ENCODE data around the gene CPVL. TPM values are rescaled to one million over a fixed set of nuclear protein-coding genes. Genes with fewer than 3 reads are reported as not detected.

The CPVL gene
- total and polyA plus RNA-seq, 2 of the 4 experiments (the other 2 are of a cell fraction), result not detected

DNA sequence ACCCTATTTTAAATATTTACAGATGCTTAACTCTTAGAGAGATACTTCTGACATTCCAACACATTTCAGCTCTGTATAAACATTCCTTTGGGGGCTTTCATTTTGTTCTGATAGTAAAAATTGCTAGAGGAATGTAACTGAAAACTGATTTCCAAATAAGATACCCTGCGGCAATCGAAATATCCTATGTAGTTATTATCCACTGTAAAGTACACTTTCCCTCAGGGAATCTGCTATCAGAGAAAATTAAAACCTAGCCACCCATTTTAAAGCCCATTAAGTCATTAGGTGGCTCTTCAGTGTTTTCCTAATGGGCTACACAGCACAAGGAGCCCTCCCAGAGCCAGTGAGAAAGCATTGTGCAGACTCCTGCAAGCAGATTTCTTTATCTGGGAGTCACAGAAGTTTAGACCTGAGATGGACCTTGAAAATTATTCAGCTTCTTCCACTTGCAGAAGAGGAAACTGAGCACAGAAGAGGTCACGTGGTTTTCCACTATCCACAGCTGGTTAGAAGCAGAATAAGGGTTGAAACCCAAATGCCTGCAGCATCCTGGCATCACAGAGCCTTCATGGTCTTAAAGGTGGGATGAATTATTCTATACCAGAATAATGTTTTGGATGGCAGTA, 12.6 kb upstream of the CPVL start:
- no peaks in the 10 kb centered on the region for H3K9me1 ChIP-seq (ENCODE audit: insufficient read depth, low read length)
- in situ Hi-C loops (cut with MboI; ENCODE audit: low sequenced_read_pairs), result no loop called here
- H3K4me2 ChIP-seq (ENCODE audit: low read depth, low read length), result no peak overlapping the region
- no peak overlapping the region for H3K4ac ChIP-seq (ENCODE audit: low read depth, low read length)
- H3K27ac ChIP-seq (ENCODE audit: insufficient read depth, low read length), result no peak overlapping the region
- H2BK20ac ChIP-seq (ENCODE audit: low read depth, low read length), result no peak overlapping the region
- intact Hi-C loops (cut with micrococcal nuclease), result no loop called here
- H4K5ac ChIP-seq (ENCODE audit: low read depth, low read length), result no peak overlapping the region
- no TSS peak for BruUV-seq (replicated peaks)
- H2BK120ac ChIP-seq (ENCODE audit: low read depth, low read length), result no peak overlapping the region
- ATAC-seq (ENCODE audit: low read depth) (no peak), DNase-seq (no peak)
- H4K20me1 ChIP-seq (ENCODE audit: insufficient read depth, low read length), result no peaks in the 10 kb centered on the region
- no peak overlapping the region for H4K91ac ChIP-seq (ENCODE audit: insufficient read depth, low read depth, low read length)
- no peak overlapping the region for H3K23ac ChIP-seq (ENCODE audit: low read depth, low read length)
- CTCF ChIA-PET, result no interaction called here
- POLR2A ChIA-PET (ENCODE audit: unreplicated experiment), result no interaction called here
- H3K18ac ChIP-seq (ENCODE audit: low read depth, low read length), result no peak overlapping the region
- dilution Hi-C loops (cut with HindIII; ENCODE audit: low sequenced_read_pairs, unreplicated experiment), result no loop called here
- no peaks in the 10 kb centered on the region for H3K9me3 ChIP-seq (ENCODE audit: control insufficient read depth, insufficient read depth, low read length)
- TF ChIP-seq CEBPB (IDR thresholded peaks at IDR 0.05; ENCODE audit: low read depth, low read length) (no peak), BHLHE40 (IDR thresholded peaks at IDR 0.05; ENCODE audit: low read depth, low read length) (no peak), MXI1 (IDR thresholded peaks at IDR 0.05; ENCODE audit: borderline replicate concordance, low read depth, low read length) (no peak), RFX5 (IDR thresholded peaks at IDR 0.05; ENCODE audit: low read depth, low read length) (no peak), MAFK (IDR thresholded peaks at IDR 0.05; ENCODE audit: low read depth, low read length) (no peak), RAD21 (IDR thresholded peaks at IDR 0.05; ENCODE audit: low read length) (no peak), FOS (IDR thresholded peaks at IDR 0.05; ENCODE audit: low read depth, low read length) (no peak), RCOR1 (IDR thresholded peaks at IDR 0.05; ENCODE audit: insufficient replicate concordance, low read length) (no peak), MAZ (IDR thresholded peaks at IDR 0.05; ENCODE audit: borderline replicate concordance, low read depth, low read length) (no peak), NFE2L2 (IDR thresholded peaks at IDR 0.05; ENCODE audit: low read depth, low read length) (no peak), POLR2A (IDR thresholded peaks at IDR 0.05; ENCODE audit: low read depth, low read length) (no peak), SMC3 (IDR thresholded peaks at IDR 0.05; ENCODE audit: low read depth, low read length) (no peak), CHD1 (IDR thresholded peaks at IDR 0.05; ENCODE audit: low read depth, low read length) (no peak)
- TF ChIP-seq, protein P1, sequence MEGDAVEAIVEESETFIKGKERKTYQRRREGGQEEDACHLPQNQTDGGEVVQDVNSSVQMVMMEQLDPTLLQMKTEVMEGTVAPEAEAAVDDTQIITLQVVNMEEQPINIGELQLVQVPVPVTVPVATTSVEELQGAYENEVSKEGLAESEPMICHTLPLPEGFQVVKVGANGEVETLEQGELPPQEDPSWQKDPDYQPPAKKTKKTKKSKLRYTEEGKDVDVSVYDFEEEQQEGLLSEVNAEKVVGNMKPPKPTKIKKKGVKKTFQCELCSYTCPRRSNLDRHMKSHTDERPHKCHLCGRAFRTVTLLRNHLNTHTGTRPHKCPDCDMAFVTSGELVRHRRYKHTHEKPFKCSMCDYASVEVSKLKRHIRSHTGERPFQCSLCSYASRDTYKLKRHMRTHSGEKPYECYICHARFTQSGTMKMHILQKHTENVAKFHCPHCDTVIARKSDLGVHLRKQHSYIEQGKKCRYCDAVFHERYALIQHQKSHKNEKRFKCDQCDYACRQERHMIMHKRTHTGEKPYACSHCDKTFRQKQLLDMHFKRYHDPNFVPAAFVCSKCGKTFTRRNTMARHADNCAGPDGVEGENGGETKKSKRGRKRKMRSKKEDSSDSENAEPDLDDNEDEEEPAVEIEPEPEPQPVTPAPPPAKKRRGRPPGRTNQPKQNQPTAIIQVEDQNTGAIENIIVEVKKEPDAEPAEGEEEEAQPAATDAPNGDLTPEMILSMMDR (conservative IDR thresholded peaks at IDR 0.05; ENCODE audit: low read depth, low read length), result no peak
- TF ChIP-seq, protein P2, sequence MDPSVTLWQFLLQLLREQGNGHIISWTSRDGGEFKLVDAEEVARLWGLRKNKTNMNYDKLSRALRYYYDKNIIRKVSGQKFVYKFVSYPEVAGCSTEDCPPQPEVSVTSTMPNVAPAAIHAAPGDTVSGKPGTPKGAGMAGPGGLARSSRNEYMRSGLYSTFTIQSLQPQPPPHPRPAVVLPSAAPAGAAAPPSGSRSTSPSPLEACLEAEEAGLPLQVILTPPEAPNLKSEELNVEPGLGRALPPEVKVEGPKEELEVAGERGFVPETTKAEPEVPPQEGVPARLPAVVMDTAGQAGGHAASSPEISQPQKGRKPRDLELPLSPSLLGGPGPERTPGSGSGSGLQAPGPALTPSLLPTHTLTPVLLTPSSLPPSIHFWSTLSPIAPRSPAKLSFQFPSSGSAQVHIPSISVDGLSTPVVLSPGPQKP (IDR thresholded peaks at IDR 0.05; ENCODE audit: borderline replicate concordance, low read depth, low read length), result no peak
- TF ChIP-seq, protein P3, sequence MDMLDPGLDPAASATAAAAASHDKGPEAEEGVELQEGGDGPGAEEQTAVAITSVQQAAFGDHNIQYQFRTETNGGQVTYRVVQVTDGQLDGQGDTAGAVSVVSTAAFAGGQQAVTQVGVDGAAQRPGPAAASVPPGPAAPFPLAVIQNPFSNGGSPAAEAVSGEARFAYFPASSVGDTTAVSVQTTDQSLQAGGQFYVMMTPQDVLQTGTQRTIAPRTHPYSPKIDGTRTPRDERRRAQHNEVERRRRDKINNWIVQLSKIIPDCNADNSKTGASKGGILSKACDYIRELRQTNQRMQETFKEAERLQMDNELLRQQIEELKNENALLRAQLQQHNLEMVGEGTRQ (IDR thresholded peaks at IDR 0.05; ENCODE audit: low read depth, low read length), result no peak
- H3K9ac ChIP-seq (ENCODE audit: low read depth, low read length), result no peak overlapping the region
- H3K56ac ChIP-seq (ENCODE audit: extremely low read depth, insufficient read depth, low read length), result no peak overlapping the region
- H4K8ac ChIP-seq (ENCODE audit: low read depth in 2 of 2, low read length in 2 of 2), result no peak overlapping the region
- no peaks in the 10 kb centered on the region for H3K4me1 ChIP-seq (ENCODE audit: control insufficient read depth, insufficient read depth, low read length)
- no peak overlapping the region for H2AK5ac ChIP-seq (ENCODE audit: low read depth, low read length)
- H3K79me1 ChIP-seq (ENCODE audit: low read depth in 1 of 2, low read length in 2 of 2), result no peaks in the 10 kb centered on the region
- no peaks in the 10 kb centered on the region for H3K36me3 ChIP-seq (ENCODE audit: control insufficient read depth, insufficient read depth, low read length)
- H3K4me3 ChIP-seq (ENCODE audit: insufficient read depth, low read depth, low read length), result no peak overlapping the region
- no peak overlapping the region for H2BK15ac ChIP-seq (ENCODE audit: low read depth, low read length)
- H2AK9ac ChIP-seq (replicated peaks; ENCODE audit: low read depth, low read length, poor library complexity), result no peak overlapping the region
- WGBS, 2 experiments (ENCODE audit: extremely low coverage in 2 of 2, insufficient read length in 1 of 2), result no CpG with 5 or more reads among the region's 3 CpGs
- no peaks in the 10 kb centered on the region for H3K27me3 ChIP-seq (ENCODE audit: control insufficient read depth, insufficient read depth, low read length)
- no peak overlapping the region for H3K14ac ChIP-seq (replicated peaks; ENCODE audit: low read depth, low read length)
- no peak overlapping the region for H2BK5ac ChIP-seq (ENCODE audit: low read depth, low read length, poor library complexity, severe bottlenecking)
- no peak overlapping the region for H2AFZ ChIP-seq (replicated peaks; ENCODE audit: low read length, poor library complexity)

Data from IMR-90 (cell line).